Measurements from ENCODE around the gene GAS7. TPM values are rescaled to one million over a fixed set of nuclear protein-coding genes. Genes with fewer than 3 reads are reported as not detected.

GAS7 gene
- total RNA-seq, 1 experiment from 2014 or later = 6.0 TPM

DNA sequence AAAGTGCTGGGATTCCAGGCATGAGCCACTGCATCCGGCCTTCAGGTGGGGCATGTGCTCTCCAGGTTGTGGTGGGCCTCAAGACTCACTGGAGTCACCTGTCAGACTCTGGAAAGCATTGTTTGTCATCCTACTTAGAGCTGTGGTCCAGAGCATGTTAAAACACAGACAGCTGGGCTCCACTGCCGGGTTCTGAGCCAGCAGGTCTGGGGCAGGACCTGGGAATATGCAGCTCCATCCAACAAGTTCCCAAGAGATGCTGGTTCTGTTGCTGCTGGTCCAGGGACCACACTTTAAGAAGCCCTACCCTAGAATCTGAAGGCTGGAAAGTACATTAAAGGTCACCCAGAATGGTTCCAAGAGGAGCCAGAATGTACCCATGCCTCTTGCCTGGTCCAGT lies 75.3 kb downstream of the GAS7 start:
- H3K23ac ChIP-seq (ENCODE audit: insufficient read length, low read depth, low read length) = no peak overlapping the region
- no peak overlapping the region for H3K56ac ChIP-seq (ENCODE audit: insufficient read length, low read depth, low read length)
- no peak overlapping the region for H4K91ac ChIP-seq (ENCODE audit: insufficient read length, low read depth, low read length)
- no peak overlapping the region for H2BK12ac ChIP-seq (ENCODE audit: insufficient read length, low read depth, low read length)
- H4K5ac ChIP-seq (ENCODE audit: insufficient read length, low read depth, low read length) = no peak overlapping the region
- no peak overlapping the region for H2BK15ac ChIP-seq (ENCODE audit: low read depth, low read length)
- H3K18ac ChIP-seq (ENCODE audit: insufficient read length, low read depth, low read length) = no peak overlapping the region
- no peak overlapping the region for H2BK120ac ChIP-seq (ENCODE audit: low read depth, low read length, poor library complexity, severe bottlenecking)
- no peak overlapping the region for H3K4me3 Mint-ChIP-seq
- no peaks in the 10 kb centered on the region for H3K9me3 ChIP-seq (ENCODE audit: control insufficient read depth, low read depth, low read length)
- no peak overlapping the region for H4K8ac ChIP-seq (replicated peaks; ENCODE audit: insufficient read length, low read depth, low read length)
- peaks cover 2% of the 10 kb centered on the region for H4K20me1 ChIP-seq (ENCODE audit: control insufficient read depth, insufficient read depth, insufficient read length)
- TF ChIP-seq, protein P1, sequence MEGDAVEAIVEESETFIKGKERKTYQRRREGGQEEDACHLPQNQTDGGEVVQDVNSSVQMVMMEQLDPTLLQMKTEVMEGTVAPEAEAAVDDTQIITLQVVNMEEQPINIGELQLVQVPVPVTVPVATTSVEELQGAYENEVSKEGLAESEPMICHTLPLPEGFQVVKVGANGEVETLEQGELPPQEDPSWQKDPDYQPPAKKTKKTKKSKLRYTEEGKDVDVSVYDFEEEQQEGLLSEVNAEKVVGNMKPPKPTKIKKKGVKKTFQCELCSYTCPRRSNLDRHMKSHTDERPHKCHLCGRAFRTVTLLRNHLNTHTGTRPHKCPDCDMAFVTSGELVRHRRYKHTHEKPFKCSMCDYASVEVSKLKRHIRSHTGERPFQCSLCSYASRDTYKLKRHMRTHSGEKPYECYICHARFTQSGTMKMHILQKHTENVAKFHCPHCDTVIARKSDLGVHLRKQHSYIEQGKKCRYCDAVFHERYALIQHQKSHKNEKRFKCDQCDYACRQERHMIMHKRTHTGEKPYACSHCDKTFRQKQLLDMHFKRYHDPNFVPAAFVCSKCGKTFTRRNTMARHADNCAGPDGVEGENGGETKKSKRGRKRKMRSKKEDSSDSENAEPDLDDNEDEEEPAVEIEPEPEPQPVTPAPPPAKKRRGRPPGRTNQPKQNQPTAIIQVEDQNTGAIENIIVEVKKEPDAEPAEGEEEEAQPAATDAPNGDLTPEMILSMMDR (conservative IDR thresholded peaks at IDR 0.05) = no peak
- H3K27ac ChIP-seq (ENCODE audit: insufficient read length, low read depth, low read length) = no peak overlapping the region
- H3K14ac ChIP-seq (ENCODE audit: insufficient read depth, low read length) = no peak overlapping the region
- H2BK5ac ChIP-seq (ENCODE audit: insufficient read length, low read length) = no peak overlapping the region
- H3T11ph ChIP-seq (ENCODE audit: low read length) = no peak overlapping the region
- H2AK5ac ChIP-seq (ENCODE audit: insufficient read length, low read length) = no peak overlapping the region
- WGBS (ENCODE audit: extremely low coverage, insufficient read length, low lambda C conversion rate) = no CpG with 5 or more reads among the region's 2 CpGs
- no peak overlapping the region for H3K4me2 ChIP-seq (ENCODE audit: insufficient read depth, insufficient read length, low read length)
- peaks cover 53 to 60% of the 10 kb centered on the region in 2 experiments for H3K4me1 Mint-ChIP-seq
- H3K9ac ChIP-seq (ENCODE audit: extremely low read depth, insufficient read length, low read length) = no peak overlapping the region
- no peaks in the 10 kb centered on the region for H3K23me2 ChIP-seq (ENCODE audit: insufficient read length, low read depth, low read length, poor library complexity, severe bottlenecking)
- H3K36me3 Mint-ChIP-seq (ENCODE audit: insufficient read depth in 1 of 3, low read depth in 3 of 3) = no peaks in the 10 kb centered on the region
- peaks cover 14% of the 10 kb centered on the region; the same call in 1 of the 2 replicates for H3K4me1 ChIP-seq (ENCODE audit: insufficient read depth, low read length)
- no peak overlapping the region for H2BK20ac ChIP-seq (ENCODE audit: low read depth, low read length, poor library complexity, severe bottlenecking)
- no peaks in the 10 kb centered on the region for H3K27me3 ChIP-seq (ENCODE audit: insufficient read depth, low read length)
- no peaks in the 10 kb centered on the region for H3K27me3 Mint-ChIP-seq (ENCODE audit: low read depth)
- H3K4ac ChIP-seq (ENCODE audit: low read depth, low read length) = no peak overlapping the region
- H3K79me1 ChIP-seq (ENCODE audit: insufficient read depth, low read depth, low read length, poor library complexity, severe bottlenecking) = no peaks in the 10 kb centered on the region
- no peak for DNase-seq
- no peaks in the 10 kb centered on the region for H3K79me2 ChIP-seq (ENCODE audit: insufficient read depth, low read length)
- H3K27ac Mint-ChIP-seq = peak overlapping the region in 1 of 3 experiments; percentile 65; a peak in 1 of 7 replicates
- H2AFZ ChIP-seq (ENCODE audit: low read length) = no peak overlapping the region
- no peaks in the 10 kb centered on the region for H3K9me3 Mint-ChIP-seq
